Tibial nerve (tissue), 4 donors: ENCODE data around the gene CEP63. TPM values are rescaled to one million over a fixed set of nuclear protein-coding genes. Genes with fewer than 3 reads are reported as not detected.

ENCODE experiments used
- DNase-seq, 2 donors: peaks; one replicate each; pipeline ENCODE4 v3.0.0-alpha.2; 2019; ENCODE audit warnings: low spot score in 2 of 2
- H3K27ac ChIP-seq, 4 donors: fragments of 200-600 bp; sonication (generic) in 3 of 4; one replicate each; pipeline ENCODE4 v1.5.1; 2017 to 2019; ENCODE audit warnings: mild to moderate bottlenecking in 1 of 4
- H3K27me3 ChIP-seq, 2 donors: fragments of 200-600 bp; sonication (generic) in 1 of 2; one replicate each; pipeline versions ENCODE4 v1.5.1 to v1.6.0; 2017 to 2019
- H3K36me3 ChIP-seq, 3 donors: fragments of 200-600 bp; sonication (generic); one replicate each; pipeline ENCODE4 v1.5.1; 2018 to 2019
- H3K4me1 ChIP-seq, 4 donors: fragments of 200-600 bp; sonication (generic) in 3 of 4; one replicate each; pipeline ENCODE4 v1.5.1; 2017 to 2019
- H3K4me3 ChIP-seq, 4 donors: fragments of 200-600 bp; sonication (generic) in 3 of 4; one replicate each; pipeline ENCODE4 v1.5.1; 2017 to 2019; ENCODE audit warnings: mild to moderate bottlenecking in 1 of 4, moderate library complexity in 1 of 4
- H3K9me3 ChIP-seq, 4 donors: fragments of 200-600 bp; sonication (generic) in 3 of 4; one replicate each; pipeline ENCODE4 v1.5.1; 2017 to 2019
- CTCF ChIP-seq, 5 experiments: fragments of 200-600 bp in 3 of 5; fragments of 450-650 bp in 2 of 5; sonication (generic) in 3 of 5; IDR thresholded peaks; one replicate each; pipeline ENCODE4 v1.5.1; 2016 to 2019; ENCODE audit warnings: antibody characterized with exemption in 5 of 5, mild to moderate bottlenecking in 3 of 5, moderate library complexity in 2 of 5
- EP300 ChIP-seq, 2 donors: sonication (generic); formaldehyde crosslinking; IDR thresholded peaks; one replicate each; pipeline ENCODE4 v1.6.1; 2017; ENCODE audit warnings: antibody characterized with exemption in 2 of 2, mild to moderate bottlenecking in 1 of 2
- POLR2A ChIP-seq, 2 donors: fragments of 450-650 bp; IDR thresholded peaks; one replicate each; pipeline ENCODE4 v1.6.1; 2017; ENCODE audit warnings: antibody characterized with exemption in 2 of 2, mild to moderate bottlenecking in 2 of 2, moderate library complexity in 2 of 2
- WGBS, 2 donors: methylation state at CpG; one replicate each; pipeline ENCODE4 v1.1.5; 2018; 5-methylcytosine and 5-hydroxymethylcytosine counted together
- total RNA-seq, 4 donors: library from RNA; depleted of rRNA; stranded (reverse); fragments of >200 nt; gene quantifications; one replicate each; pipeline ENCODE4 v1.1.0, GENCODE V29; 2016

CEP63 gene
- total RNA-seq, 4 donors from 2014 or later, result 21.4 to 32.7 (median 27.8) TPM

GRCh38 chr3:134503266-134503665, 17.4 kb downstream of the CEP63 start:
- DNase-seq, result no peak
- no peak overlapping the region for H3K4me3 ChIP-seq
- H3K9me3 ChIP-seq, result peaks cover 0 to 35% (median 5%) of the 10 kb centered on the region in 4 donors
- no peak overlapping the region for H3K27ac ChIP-seq
- H3K27me3 ChIP-seq, result no peaks in the 10 kb centered on the region
- 93 to 100% methylated on average over 1 of the region's 1 CpG for WGBS, 2 donors
- TF ChIP-seq POLR2A (IDR thresholded peaks at IDR 0.05), result no peak
- no peak for TF ChIP-seq CTCF (IDR thresholded peaks at IDR 0.05)
- no peak for TF ChIP-seq EP300 (IDR thresholded peaks at IDR 0.05)
- H3K36me3 ChIP-seq, result peaks cover 0 to 66% (median 0%) of the 10 kb centered on the region in 3 donors
- no peaks in the 10 kb centered on the region for H3K4me1 ChIP-seq

- peaks cover 0 to 35% (median 5%) of the 10 kb centered on the region in 4 donors for H3K9me3 ChIP-seq
- WGBS, 2 donors, result 96% methylated on average over 2 to 3 of the region's 3 CpGs
- no peaks in the 10 kb centered on the region for H3K27me3 ChIP-seq
- peaks cover 0 to 66% (median 0%) of the 10 kb centered on the region in 3 donors for H3K36me3 ChIP-seq
- H3K4me1 ChIP-seq, result no peaks in the 10 kb centered on the region
- no peak overlapping the region for H3K27ac ChIP-seq
- no peak for DNase-seq
- H3K4me3 ChIP-seq, result no peak overlapping the region
- TF ChIP-seq EP300 (IDR thresholded peaks at IDR 0.05) (no peak), CTCF (IDR thresholded peaks at IDR 0.05) (no peak), POLR2A (IDR thresholded peaks at IDR 0.05) (no peak)
Measured at GRCh38 chr3:134504132-134504531, 18.3 kb downstream of the CEP63 start.

GRCh38 chr3:134505485-134505884, 19.6 kb downstream of the CEP63 start:
- H3K36me3 ChIP-seq, result peaks cover 0 to 69% (median 0%) of the 10 kb centered on the region in 3 donors
- 63 to 100% methylated on average over 1 to 3 of the region's 3 CpGs for WGBS, 2 donors
- no peak for DNase-seq

GRCh38 chr3:134511500-134511899, 25.6 kb downstream of the CEP63 start:
- H3K36me3 ChIP-seq, result peaks cover 0 to 52% (median 0%) of the 10 kb centered on the region in 3 donors
- no peaks in the 10 kb centered on the region for H3K4me1 ChIP-seq
- 95% methylated on average over 2 of the region's 2 CpGs for WGBS, 2 donors
- no peaks in the 10 kb centered on the region for H3K27me3 ChIP-seq
- no peak for TF ChIP-seq EP300 (IDR thresholded peaks at IDR 0.05)
- H3K9me3 ChIP-seq, result no peaks in the 10 kb centered on the region
- no peak for DNase-seq
- H3K4me3 ChIP-seq, result no peak overlapping the region
- no peak overlapping the region for H3K27ac ChIP-seq

More at GRCh38 chr3:134505485-134505884, 19.6 kb downstream of the CEP63 start:
- TF ChIP-seq POLR2A (IDR thresholded peaks at IDR 0.05) (no peak), CTCF (IDR thresholded peaks at IDR 0.05) (no peak), EP300 (IDR thresholded peaks at IDR 0.05) (no peak)
- H3K9me3 ChIP-seq, result peaks cover 0 to 35% (median 5%) of the 10 kb centered on the region in 4 donors
- H3K27me3 ChIP-seq, result no peaks in the 10 kb centered on the region
- no peaks in the 10 kb centered on the region for H3K4me1 ChIP-seq
- no peak overlapping the region for H3K27ac ChIP-seq
- no peak overlapping the region for H3K4me3 ChIP-seq

GRCh38 chr3:134516905-134517304, 31.0 kb downstream of the CEP63 start:
- 47 to 59% methylated on average over 3 of the region's 3 CpGs for WGBS, 2 donors
- H3K9me3 ChIP-seq, result peaks cover 0 to 16% (median 0%) of the 10 kb centered on the region in 4 donors

More at GRCh38 chr3:134516905-134517304, 31.0 kb downstream of the CEP63 start:
- H3K36me3 ChIP-seq, result peaks cover 0 to 34% (median 0%) of the 10 kb centered on the region in 3 donors
- H3K27me3 ChIP-seq, result no peaks in the 10 kb centered on the region
- no peak for DNase-seq
- no peak overlapping the region for H3K27ac ChIP-seq
- H3K4me3 ChIP-seq, result no peak overlapping the region
- peaks cover 0 to 12% (median 2%) of the 10 kb centered on the region in 4 donors for H3K4me1 ChIP-seq
- TF ChIP-seq CTCF (IDR thresholded peaks at IDR 0.05) (no peak), POLR2A (IDR thresholded peaks at IDR 0.05) (no peak), EP300 (IDR thresholded peaks at IDR 0.05) (no peak)
